ENCODE results near the gene ITGB6. TPM values are rescaled to one million over a fixed set of nuclear protein-coding genes. Genes with fewer than 3 reads are reported as not detected.

ITGB6 gene
- total RNA-seq, 4 donors from 2014 or later = 4.4 to 13.8 (median 10.0) TPM

- Histone ChIP-seq H3K27me3 (no peaks in the 10 kb centered on the region), H3K36me3 (no peaks in the 10 kb centered on the region), H3K4me1 (no peaks in the 10 kb centered on the region), H3K9me3 (no peaks in the 10 kb centered on the region), H3K4me3 (no peak overlapping the region), H3K27ac (no peak overlapping the region)
- TF ChIP-seq, protein P1, sequence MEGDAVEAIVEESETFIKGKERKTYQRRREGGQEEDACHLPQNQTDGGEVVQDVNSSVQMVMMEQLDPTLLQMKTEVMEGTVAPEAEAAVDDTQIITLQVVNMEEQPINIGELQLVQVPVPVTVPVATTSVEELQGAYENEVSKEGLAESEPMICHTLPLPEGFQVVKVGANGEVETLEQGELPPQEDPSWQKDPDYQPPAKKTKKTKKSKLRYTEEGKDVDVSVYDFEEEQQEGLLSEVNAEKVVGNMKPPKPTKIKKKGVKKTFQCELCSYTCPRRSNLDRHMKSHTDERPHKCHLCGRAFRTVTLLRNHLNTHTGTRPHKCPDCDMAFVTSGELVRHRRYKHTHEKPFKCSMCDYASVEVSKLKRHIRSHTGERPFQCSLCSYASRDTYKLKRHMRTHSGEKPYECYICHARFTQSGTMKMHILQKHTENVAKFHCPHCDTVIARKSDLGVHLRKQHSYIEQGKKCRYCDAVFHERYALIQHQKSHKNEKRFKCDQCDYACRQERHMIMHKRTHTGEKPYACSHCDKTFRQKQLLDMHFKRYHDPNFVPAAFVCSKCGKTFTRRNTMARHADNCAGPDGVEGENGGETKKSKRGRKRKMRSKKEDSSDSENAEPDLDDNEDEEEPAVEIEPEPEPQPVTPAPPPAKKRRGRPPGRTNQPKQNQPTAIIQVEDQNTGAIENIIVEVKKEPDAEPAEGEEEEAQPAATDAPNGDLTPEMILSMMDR (IDR thresholded peaks at IDR 0.05) = no peak
- TF ChIP-seq POLR2AphosphoS5 (IDR thresholded peaks at IDR 0.05) (no peak), EP300 (IDR thresholded peaks at IDR 0.05) (no peak), POLR2A (IDR thresholded peaks at IDR 0.05) (no peak)
- DNase-seq (ENCODE audit: low spot score in 2 of 2) = no peak
- WGBS = 86% methylated on average over 3 of the region's 3 CpGs
Measured at GRCh38 chr2:160141912-160142311, 58.2 kb downstream of the ITGB6 start.

DNA sequence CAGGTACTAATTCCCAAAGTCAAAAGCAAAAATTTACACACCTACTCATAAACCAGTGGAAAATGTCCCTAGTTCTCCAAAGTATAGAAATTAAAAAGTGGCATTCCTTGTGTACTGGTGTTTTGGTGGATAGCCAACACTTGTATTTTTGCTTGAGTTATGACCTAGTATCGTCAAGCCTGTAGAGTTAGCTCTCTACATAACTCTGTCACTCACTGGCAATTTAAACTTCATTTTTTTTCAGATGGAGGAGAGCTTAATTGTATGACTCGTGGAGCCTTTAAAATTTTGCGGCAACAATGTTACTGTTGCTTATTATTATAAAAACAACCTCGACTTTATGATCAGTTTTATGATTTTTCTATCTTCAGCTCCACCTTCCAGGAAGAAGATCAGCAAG, 58.7 kb downstream of the ITGB6 start:
- Histone ChIP-seq H3K4me1 (no peaks in the 10 kb centered on the region), H3K27ac (no peak overlapping the region), H3K9me3 (no peaks in the 10 kb centered on the region), H3K4me3 (no peak overlapping the region), H3K36me3 (no peaks in the 10 kb centered on the region), H3K27me3 (no peaks in the 10 kb centered on the region)
- no peak for TF ChIP-seq POLR2AphosphoS5 (IDR thresholded peaks at IDR 0.05)
- TF ChIP-seq, protein P1 (IDR thresholded peaks at IDR 0.05) = no peak
- TF ChIP-seq POLR2A (IDR thresholded peaks at IDR 0.05) = no peak
- TF ChIP-seq EP300 (IDR thresholded peaks at IDR 0.05) = no peak
- WGBS = 62% methylated on average over 4 of the region's 4 CpGs
- no peak for DNase-seq (ENCODE audit: low spot score in 2 of 2)

- WGBS = 72% methylated on average over 4 of the region's 4 CpGs
- DNase-seq (ENCODE audit: low spot score in 2 of 2) = no peak
- Histone ChIP-seq H3K27me3 (no peaks in the 10 kb centered on the region), H3K9me3 (no peaks in the 10 kb centered on the region), H3K27ac (no peak overlapping the region), H3K4me1 (no peaks in the 10 kb centered on the region), H3K36me3 (no peaks in the 10 kb centered on the region), H3K4me3 (no peak overlapping the region)
- no peak for TF ChIP-seq EP300 (IDR thresholded peaks at IDR 0.05)
- no peak for TF ChIP-seq POLR2A (IDR thresholded peaks at IDR 0.05)
- TF ChIP-seq, protein P1 (IDR thresholded peaks at IDR 0.05) = no peak
- no peak for TF ChIP-seq POLR2AphosphoS5 (IDR thresholded peaks at IDR 0.05)
Measured at GRCh38 chr2:160140471-160140870, 59.6 kb downstream of the ITGB6 start.

DNA sequence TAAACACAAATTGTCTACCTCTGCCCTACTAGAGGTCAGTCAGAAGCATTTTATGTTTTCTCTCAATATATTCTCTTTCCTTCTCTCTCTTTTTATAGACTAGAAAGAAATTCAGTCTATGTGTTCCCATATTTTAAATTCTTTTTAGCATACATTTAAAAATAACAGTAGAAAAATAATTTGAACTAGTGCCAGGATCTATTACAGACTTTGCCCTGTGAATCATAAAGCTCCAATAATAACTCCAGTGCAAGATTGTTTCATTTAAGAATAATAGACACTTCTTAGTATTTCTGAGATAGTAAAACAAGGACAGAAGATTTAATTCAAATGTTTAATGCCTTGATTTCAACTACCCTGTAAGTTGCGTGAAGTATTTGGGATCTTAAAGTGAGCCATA, 60.1 kb downstream of the ITGB6 start:
- no peak overlapping the region for H3K4me3 ChIP-seq
- 97% methylated on average over 1 of the region's 1 CpG for WGBS
- no peaks in the 10 kb centered on the region for H3K4me1 ChIP-seq
- TF ChIP-seq EP300 (IDR thresholded peaks at IDR 0.05) = no peak
- no peak for TF ChIP-seq POLR2AphosphoS5 (IDR thresholded peaks at IDR 0.05)
- TF ChIP-seq, protein P1 (IDR thresholded peaks at IDR 0.05) = no peak
- TF ChIP-seq POLR2A (IDR thresholded peaks at IDR 0.05) = no peak
- DNase-seq (ENCODE audit: low spot score in 2 of 2) = no peak
- H3K36me3 ChIP-seq = no peaks in the 10 kb centered on the region
- H3K27ac ChIP-seq = no peak overlapping the region
- no peaks in the 10 kb centered on the region for H3K27me3 ChIP-seq
- H3K9me3 ChIP-seq = no peaks in the 10 kb centered on the region

DNA sequence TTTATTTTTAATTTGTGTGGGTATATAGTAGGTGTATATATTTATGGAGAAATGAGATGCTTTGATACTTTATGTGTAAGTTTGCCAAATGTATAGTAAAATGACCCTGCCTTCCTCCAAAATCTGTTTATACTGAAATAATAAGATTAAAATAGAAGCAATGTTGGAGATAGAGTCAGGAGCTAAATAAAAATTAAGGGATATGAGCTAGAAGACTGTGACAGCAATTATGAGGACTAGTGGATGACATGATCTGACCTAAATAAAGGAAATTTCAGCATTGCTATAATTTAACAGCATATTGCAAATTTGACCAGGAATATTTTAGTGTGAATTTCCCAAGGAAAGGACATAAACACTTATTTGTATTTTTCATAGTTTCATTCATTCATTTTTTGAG, 60.7 kb downstream of the ITGB6 start:
- Histone ChIP-seq H3K9me3 (no peaks in the 10 kb centered on the region), H3K27me3 (no peaks in the 10 kb centered on the region), H3K36me3 (no peaks in the 10 kb centered on the region), H3K4me1 (no peaks in the 10 kb centered on the region), H3K4me3 (no peak overlapping the region), H3K27ac (no peak overlapping the region)
- DNase-seq (ENCODE audit: low spot score in 2 of 2) = no peak
- TF ChIP-seq POLR2A (IDR thresholded peaks at IDR 0.05) = no peak
- TF ChIP-seq, protein P1 (IDR thresholded peaks at IDR 0.05) = no peak
- TF ChIP-seq POLR2AphosphoS5 (IDR thresholded peaks at IDR 0.05) = no peak
